NCI-H345 (cell line): ENCODE data around the gene ESR1.

Experiments used
- DNase-seq: peaks from one replicate; lab custom pipeline; 2025; lab: John Stamatoyannopoulos, UW

Gene ESR1

DNA sequence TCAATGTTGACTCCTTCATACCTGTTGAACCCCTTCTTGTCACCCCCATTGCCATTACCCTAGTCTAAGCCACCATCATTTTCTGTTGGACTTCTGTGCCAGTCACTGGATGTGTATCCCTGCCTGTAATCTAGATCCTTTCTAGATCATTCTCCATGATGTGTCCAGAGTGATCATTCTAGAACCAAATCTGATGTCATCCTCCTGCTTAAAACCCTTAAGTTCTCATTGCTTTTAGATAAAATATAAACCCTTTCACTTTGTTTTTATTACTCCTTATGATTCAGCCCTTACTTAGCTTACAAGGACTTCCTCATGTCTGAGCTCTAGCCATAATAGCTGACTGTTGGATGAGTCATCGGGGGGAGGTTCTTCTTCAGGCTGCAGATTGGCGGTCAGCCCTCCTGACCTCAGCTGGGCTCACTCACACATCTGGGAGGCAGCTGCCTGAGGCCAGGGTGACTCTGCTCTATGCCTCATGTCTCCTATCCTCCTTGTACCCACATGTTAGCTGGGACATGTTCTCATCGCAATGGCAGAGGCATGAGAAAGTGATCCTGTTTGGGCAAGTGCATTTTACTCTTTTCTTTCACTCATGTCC is 287.6 kb downstream of the ESR1 start:
- DNase-seq, result no peak

DNA sequence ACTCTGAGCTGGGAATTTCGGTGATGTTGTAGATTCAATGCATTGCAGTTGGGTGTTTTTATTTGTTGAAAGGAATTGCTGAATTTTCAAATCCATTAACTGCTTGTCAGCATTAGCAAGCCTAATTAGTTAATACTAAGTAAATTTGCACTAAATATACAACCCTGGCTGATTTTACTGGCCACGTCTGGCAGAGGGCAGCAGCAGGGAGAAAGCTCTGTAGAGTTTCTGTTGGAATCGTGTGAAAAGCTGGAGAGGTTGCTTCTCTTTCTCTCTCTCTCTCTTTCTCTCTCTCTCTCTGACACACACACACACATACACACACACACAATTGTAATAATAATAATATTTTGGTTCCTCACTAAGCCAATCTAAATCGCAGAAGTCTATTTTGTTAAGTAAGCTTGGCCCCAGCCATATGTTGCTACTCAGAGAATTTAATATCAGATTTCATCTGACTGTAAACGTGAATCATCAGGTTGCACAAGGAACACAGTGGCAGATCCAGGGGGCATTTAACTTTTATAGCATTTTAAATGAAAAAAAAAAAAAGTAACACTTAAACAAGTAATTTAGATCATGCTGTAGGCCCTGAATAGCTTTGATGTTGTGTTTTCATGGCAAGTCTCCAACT is 289.5 kb downstream of the ESR1 start:
- DNase-seq, result no peak

DNA sequence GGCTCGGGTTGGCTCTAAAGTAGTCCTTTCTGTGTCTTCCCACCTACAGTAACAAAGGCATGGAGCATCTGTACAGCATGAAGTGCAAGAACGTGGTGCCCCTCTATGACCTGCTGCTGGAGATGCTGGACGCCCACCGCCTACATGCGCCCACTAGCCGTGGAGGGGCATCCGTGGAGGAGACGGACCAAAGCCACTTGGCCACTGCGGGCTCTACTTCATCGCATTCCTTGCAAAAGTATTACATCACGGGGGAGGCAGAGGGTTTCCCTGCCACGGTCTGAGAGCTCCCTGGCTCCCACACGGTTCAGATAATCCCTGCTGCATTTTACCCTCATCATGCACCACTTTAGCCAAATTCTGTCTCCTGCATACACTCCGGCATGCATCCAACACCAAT is 291.2 kb downstream of the ESR1 start:
- no peak for DNase-seq

DNA sequence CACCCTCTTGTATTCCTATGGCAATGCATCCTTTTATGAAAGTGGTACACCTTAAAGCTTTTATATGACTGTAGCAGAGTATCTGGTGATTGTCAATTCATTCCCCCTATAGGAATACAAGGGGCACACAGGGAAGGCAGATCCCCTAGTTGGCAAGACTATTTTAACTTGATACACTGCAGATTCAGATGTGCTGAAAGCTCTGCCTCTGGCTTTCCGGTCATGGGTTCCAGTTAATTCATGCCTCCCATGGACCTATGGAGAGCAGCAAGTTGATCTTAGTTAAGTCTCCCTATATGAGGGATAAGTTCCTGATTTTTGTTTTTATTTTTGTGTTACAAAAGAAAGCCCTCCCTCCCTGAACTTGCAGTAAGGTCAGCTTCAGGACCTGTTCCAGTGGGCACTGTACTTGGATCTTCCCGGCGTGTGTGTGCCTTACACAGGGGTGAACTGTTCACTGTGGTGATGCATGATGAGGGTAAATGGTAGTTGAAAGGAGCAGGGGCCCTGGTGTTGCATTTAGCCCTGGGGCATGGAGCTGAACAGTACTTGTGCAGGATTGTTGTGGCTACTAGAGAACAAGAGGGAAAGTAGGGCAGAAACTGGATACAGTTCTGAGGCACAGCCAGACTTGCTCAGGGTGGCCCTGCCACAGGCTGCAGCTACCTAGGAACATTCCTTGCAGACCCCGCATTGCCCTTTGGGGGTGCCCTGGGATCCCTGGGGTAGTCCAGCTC is 292.1 kb downstream of the ESR1 start:
- no peak for DNase-seq

DNA sequence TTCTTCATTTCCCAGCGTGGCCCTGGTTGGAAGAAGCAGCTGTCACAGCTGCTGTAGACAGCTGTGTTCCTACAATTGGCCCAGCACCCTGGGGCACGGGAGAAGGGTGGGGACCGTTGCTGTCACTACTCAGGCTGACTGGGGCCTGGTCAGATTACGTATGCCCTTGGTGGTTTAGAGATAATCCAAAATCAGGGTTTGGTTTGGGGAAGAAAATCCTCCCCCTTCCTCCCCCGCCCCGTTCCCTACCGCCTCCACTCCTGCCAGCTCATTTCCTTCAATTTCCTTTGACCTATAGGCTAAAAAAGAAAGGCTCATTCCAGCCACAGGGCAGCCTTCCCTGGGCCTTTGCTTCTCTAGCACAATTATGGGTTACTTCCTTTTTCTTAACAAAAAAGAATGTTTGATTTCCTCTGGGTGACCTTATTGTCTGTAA is 292.7 kb downstream of the ESR1 start:
- DNase-seq, result no peak

DNA sequence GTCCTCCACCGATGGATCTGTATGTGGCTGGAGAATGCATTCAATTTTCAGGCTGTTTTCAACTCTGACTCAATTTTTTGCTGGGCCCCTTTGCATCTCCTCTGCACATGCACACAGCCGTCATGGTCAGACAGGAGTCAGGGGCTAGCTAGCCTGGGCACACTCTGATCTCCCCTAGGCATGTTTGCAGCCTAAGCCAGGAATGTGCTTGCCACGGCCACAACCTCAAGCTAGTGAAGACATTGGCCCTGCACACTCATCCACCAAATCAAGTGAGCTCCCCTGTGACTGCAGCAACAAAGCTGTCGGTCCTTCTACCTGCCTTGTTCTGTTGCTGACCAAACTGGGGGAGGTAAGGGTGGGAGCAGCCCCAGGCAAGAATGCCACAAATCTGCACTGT is 300.5 kb downstream of the ESR1 start:
- no peak for DNase-seq

DNA sequence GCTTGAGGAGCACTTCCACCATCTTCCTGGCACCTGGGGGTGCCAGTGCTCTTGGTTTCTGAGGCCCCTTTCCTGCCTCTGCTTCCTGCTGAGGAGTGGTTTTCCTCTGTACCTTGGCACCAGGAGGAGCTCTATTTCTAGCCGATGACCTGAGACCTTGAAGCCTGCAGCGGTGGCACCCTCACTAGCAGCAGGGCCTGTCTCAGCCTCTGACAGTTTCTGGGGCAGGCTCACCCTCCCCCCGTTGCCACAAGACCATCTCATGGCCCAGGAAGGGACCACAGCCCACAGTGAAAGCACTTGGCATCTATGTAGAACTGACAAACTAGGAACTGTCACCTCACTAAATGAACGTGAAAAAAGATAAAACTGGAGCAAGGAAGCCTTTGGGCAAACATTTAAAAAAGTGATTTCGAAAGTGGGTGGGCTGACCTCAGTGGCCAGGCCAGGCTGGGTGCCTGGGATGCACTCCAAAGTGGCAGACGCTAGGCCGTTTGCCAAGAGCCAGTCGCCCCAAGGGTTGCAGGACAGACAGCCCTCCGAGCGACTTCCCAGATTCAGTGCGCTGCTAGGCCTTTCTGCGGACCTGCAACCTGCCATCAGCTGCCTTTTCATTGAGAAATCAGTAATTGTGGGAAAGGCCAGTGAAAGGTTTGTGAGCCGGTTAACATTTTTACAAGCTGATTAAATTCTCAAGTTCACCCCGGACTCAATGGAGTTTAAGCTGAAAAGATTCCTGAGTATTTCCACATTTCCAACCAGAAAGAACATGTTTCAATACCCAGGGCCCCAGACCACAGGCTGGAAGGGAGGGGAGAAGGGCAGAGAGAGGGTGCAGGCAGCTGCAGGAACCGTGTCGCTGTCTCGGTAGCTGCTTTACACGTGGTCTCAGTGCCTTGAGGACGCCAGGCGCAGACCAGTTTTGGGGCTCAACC is 303.7 kb downstream of the ESR1 start:
- no peak for DNase-seq

DNA sequence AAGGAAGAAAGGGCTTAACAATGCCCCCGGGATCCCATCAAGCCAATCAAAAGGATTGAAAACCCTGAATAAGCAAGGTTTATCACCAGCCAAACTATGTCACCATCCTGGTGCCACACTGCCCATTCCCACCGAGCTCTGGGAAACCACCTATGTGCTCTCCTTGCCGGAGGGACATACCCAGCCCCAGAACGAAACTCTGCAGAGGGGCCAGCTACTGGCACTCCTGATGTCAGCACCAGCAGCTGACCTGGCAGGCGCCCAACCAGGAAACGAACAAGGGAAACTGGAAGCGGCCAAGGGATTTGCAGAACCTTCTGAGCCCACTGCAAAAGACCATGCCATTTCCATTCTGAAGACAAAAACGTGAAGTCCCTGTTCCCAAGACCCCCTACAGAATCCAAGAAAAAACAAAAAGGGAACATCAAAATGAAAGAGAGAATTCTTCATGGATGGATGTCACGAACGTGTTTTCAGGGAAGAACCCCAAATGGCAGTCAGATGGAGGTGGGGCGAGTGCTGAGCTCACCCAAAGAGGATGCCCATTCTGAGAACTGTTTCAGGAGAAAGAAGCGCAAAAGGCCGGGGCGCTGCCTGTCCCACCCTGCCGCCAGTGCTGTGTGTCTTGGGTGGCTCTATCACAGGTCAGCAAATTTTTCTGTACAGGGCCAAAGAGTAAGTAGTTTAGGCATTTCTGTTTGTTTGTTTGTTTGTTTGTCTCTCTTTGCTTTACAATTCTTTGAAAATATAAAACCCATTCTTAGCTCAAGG is 305.2 kb downstream of the ESR1 start:
- DNase-seq, result no peak

DNA sequence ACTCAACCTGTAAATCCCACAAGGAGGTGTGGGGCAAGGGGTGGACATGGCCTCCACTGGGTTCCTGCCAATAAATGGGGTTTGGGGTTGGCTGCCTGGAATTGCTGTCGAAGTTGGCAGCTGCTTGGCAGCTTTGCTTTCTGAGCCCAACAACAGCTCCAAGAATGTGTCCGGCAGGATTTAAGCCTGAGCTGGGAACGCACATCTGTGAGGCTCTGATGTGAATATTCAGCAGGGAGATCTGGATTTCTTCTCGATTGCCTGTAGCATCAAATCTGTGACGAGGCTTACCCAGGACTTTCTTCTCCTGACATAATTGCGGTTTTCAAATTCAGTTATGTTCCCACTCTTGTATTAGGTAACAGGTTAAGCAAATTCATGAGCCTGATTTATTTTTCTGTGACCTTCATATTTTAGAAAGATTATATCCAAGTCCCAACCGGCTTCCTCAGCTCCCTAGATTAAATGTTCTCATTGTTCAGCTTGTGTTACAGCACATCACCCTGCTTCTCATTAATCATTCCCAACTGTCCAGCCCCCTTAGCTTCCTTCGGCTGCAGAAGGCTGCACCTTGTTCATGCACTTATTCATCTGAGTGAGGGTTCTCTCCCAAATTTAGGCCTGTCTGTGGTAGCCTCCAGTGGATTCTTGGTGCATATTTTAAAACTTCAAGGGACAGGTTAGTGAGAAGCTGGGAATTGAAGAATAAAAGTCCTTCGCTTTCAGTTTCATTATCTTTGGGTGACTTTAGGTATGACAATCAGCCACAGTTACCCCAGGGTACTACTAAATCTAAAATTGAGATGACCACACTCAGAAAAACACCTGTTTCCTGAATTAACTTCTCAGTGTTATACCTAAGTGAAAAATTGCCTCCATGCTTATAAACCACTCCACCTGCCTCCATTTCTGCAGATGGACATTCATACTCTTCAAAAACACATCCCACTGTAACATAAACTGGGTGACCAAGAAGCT is 310.0 kb downstream of the ESR1 start:
- DNase-seq, result no peak

DNA sequence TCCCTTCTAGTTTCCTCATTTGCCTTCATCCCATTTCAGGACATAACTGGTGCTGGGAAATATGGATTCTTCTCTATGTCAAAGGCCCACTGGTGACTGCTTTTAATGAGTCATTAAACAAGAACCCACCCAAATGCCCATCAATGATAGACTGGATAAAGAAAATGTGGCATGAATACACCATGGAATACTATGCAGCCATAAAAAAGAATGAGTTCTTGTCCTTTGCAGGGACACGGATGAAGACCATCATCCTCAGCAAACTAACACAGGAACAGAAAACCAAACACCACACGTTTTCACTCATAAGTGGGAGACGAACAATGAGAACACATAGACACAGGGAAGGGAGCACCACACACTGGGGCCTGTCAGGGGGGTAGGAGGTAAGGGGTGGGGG is 310.7 kb downstream of the ESR1 start:
- DNase-seq, result no peak

DNA sequence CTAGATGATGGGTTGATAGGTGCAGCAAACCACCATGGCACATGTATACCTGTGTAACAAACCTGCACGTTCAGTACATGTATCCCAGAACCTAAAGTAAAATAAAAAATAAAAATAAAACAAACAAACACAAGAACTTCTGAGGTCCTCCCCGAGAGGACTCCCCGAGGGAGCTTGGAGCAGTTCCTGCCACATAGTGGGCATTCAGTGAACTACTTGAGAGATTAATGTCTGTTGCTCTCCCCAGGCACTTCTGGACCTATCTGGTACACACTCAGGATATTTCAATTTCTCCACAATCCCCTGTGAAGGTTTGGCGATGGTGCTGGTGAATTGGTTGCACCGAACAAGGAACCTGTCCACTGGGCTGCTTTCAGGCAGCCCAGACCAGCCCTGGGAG is 311.2 kb downstream of the ESR1 start:
- DNase-seq, result no peak

DNA sequence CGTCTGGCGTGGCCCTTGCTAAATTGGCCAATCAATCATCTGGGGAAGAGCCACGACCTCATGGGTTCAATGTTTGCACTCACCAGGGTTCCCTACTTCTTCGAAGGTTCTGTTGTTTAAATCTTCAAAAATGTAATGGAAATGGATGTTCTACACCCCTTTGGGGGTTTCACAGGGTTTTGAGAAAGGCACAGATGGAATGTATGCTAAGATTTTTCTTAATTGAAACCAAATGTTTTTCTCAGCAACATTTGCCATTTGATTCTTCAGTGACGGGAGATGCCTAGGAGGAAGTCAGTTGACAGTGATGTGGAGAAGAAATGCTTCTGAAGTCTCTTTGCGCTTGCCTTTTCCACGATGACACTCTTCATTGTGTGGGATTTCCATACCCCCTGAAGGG is 312.3 kb downstream of the ESR1 start:
- DNase-seq, result no peak

DNA sequence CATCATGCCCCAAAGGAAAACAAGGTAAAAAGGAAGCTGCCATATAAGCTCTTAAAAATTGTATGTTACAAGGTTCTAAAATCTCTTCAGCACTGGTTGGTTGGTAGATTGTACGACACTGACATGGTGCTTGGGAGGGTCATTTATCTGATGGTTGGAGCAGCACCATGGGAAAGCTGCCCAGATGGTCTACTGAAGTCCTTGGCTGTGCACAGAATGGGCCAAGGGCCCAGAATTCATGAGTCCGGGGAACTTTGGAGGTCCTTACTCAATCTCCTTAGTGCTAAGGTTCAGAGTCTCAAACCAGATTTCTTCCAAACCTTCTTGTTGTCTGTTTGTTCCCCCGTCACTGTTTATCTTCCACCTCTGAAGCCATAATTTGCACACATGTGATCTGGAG is 314.4 kb downstream of the ESR1 start:
- no peak for DNase-seq

DNA sequence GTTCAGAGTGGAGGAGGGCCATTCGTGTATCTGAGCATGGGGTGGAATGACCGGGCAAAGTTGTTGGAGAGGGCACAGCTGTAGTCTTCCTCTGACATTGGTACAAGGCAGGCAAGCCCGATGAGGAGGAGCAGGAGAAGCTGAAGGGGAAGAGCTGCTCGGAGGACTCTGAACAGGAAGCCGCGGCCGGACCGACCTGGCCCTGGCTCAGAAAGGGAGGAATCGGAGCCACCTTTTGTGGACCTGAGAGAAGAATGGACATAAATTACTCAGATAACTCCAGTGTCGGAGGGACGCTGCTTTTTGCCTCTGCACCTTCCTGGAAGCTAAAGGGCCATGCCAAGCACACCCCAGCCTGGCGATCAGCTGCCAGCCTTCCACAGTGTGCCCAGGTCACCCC is 315.0 kb downstream of the ESR1 start:
- no peak for DNase-seq

DNA sequence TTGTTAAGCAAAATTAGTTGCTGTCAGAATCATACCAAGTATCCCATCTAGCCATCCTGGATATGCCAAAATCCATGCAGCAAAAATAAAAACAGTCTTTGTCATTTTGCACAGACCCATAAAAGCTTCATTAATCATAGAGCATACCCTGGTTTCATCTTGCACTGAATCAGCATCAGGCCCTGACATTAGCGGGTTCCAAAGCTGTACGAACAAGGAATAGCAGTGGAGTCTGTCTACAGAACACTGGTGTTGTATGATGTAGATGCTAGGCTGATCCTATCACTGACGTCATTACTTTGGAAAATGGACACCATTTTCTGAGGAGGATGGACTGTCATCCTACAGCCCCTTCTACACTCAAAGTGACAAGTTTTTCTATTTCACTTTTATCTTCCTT is 315.6 kb downstream of the ESR1 start:
- no peak for DNase-seq

DNA sequence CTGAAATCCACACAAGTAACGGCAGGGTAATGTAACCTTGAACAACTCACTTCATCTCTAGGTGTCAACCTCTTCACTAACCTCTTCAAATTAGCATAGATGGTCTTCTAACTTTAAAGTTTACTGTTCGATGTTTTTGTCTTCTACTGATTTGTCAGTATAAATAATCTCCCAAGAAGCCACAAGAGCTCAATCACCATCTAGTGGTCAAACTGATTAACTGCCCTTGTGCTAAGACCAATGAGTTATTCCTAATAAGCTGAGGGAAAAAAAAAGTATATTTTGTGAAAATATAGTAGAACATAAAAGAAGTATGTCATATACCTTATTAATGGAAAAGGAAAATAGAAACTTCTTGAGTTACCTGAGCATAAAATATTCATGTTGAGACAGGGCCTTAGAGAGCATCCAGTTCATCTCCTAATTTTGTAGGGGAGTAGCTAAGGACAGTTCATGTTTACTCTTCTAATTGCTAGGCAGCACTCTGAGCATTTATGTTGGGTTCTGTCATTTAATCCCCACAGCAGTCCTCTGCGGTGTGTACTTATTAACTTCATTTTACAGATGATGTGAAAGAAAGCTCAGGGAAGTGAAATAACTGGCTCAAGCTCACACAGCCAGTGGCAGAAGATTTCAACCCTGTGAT is 317.1 kb downstream of the ESR1 start:
- no peak for DNase-seq

DNA sequence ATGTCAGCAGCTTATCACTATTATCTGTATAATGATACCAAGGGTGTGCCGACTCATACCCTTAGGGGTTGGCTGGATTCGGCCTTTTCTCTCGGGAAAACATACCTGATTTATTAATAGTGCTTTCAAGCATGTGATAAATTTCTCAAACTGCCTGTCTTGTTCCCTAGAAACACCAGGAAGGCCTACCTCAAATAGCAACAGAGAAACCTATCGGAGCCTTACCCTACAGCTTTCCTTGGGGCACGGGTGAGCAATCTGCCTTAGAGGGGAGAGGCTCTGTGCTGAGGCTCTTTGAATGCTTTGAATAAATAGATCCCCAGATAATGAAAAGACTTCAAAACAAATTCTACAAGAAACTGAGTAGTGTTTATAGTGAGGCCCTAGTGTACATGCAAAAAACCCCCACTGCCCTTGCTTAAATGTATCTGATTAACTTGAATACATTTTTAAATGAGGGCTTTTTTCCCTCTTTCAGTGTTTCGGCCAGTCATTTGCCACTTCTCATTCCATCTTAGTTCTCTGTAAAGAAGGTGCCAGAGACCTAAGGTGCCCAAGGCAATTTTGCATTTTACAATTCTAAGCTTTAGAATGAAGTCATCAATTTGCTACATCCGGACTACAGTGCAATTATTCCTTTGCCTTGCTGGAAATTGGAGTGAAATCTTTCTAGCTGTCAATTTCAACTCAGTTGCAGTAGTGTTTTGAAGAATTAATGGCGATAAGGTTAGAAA is 320.1 kb downstream of the ESR1 start:
- no peak for DNase-seq

DNA sequence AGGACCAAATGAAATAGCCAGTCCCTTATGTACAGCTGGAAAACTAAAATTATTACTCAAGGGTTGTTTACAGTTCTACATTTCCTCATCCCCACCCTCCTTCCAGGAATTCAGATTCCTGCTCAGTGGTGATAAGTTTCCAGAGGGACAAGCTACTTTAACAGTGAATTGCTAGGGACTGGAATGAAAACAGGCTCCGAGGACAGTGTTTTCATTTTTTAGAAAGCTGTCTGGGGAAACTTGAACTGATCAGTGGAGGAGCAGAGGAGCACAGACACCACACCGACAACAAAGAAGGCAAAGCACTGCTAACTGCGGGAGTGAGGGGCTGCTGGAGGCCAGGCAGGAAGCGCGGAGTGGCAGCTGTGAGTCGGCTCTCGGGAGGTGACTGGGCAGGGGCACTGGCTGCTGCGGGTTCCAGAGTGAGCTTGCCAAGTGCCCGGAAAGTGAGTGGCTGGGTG is 322.2 kb downstream of the ESR1 start:
- no peak for DNase-seq

DNA sequence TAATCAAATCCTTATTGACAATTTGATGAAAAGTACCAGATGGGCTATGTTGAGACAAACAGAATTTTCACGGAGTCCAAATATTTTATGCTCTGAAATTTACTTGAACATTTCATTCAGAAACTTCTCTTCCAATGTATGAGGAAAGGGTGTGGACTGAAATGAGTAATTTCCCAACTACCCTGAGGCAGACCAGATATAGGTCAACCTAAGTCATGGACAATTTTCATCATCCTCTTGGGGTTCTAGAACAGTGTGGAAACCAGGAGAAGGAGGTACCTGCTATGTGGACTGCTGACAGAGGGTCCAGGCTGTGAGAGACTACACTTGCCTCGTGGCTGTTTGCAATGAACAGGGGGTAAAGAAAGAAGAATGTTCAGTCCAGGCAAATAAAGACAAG is 323.0 kb downstream of the ESR1 start:
- no peak for DNase-seq
